GM23338 (cell line): Measurements from ENCODE around the gene KAZN. TPM values are rescaled to one million over a fixed set of nuclear protein-coding genes. Genes with fewer than 3 reads are reported as not detected.

Source experiments
- ATAC-seq: fragments of 200-7000 bp; cut with Tn5 transposase; 3 replicates; pipeline ENCODE4 v1.9.1; 2020
- DNase-seq: peaks from one replicate; pipeline ENCODE4 v3.0.0-alpha.2; 2015; ENCODE audit warnings: low spot score
- H2AFZ ChIP-seq: fragments of 200-600 bp; sonication (generic); 2 replicates; pipeline ENCODE4 v1.8.0; 2016; ENCODE audit warnings: antibody characterized with exemption, mild to moderate bottlenecking, moderate library complexity
- H3F3A ChIP-seq: fragments of 200-600 bp; sonication (generic); replicated peaks from 2 replicates; pipeline ENCODE4 v1.8.0; 2017; ENCODE audit warnings: antibody characterized with exemption, mixed run types, low read depth
- H3K27ac ChIP-seq: fragments of 200-600 bp; sonication (generic); 2 replicates; pipeline ENCODE4 v1.6.1; 2016; ENCODE audit warnings: low read depth
- H3K27me3 ChIP-seq: fragments of 200-600 bp; sonication (generic); 2 replicates; pipeline ENCODE4 v1.8.0; 2016; ENCODE audit warnings: mild to moderate bottlenecking, mixed run types, moderate library complexity; ENCODE audit not compliant: insufficient read depth
- H3K36me3 ChIP-seq: fragments of 200-600 bp; sonication (generic); 2 replicates; pipeline ENCODE4 v1.8.0; 2016; ENCODE audit warnings: mild to moderate bottlenecking; ENCODE audit not compliant: insufficient read depth
- H3K4me1 ChIP-seq: fragments of 200-600 bp; sonication (generic); 2 replicates; pipeline ENCODE4 v1.8.0; 2016; ENCODE audit warnings: mild to moderate bottlenecking, moderate library complexity; ENCODE audit not compliant: insufficient read depth
- H3K4me2 ChIP-seq: fragments of 200-600 bp; sonication (generic); 2 replicates; pipeline ENCODE4 v1.7.1; 2017; ENCODE audit warnings: mixed run types
- H3K4me3 ChIP-seq: fragments of 200-600 bp; sonication (generic); 2 replicates; pipeline ENCODE4 v1.6.1; 2016; ENCODE audit warnings: mixed run types
- H3K79me2 ChIP-seq: fragments of 200-600 bp; sonication (generic); replicated peaks from 2 replicates; pipeline ENCODE4 v1.8.0; 2017; ENCODE audit warnings: mild to moderate bottlenecking; ENCODE audit not compliant: insufficient read depth
- H3K9me2 ChIP-seq: fragments of 200-600 bp; sonication (generic); 2 replicates; pipeline ENCODE4 v1.8.0; 2017; ENCODE audit not compliant: insufficient read depth
- H4K20me1 ChIP-seq: fragments of 200-600 bp; sonication (generic); replicated peaks from 2 replicates; pipeline ENCODE4 v1.8.0; 2017; ENCODE audit warnings: mild to moderate bottlenecking; ENCODE audit not compliant: insufficient read depth
- H3K27ac Mint-ChIP-seq: 2 replicates; pipeline ENCODE4 v1.8.0; 2020; ENCODE audit warnings: inconsistent platforms, mild to moderate bottlenecking, moderate library complexity, mixed read lengths
- H3K27me3 Mint-ChIP-seq: 3 replicates; pipeline ENCODE4 v1.8.0; 2022; ENCODE audit warnings: low read depth, mild to moderate bottlenecking, moderate library complexity, mixed read lengths, inconsistent platforms; ENCODE audit not compliant: insufficient read depth, poor library complexity
- H3K36me3 Mint-ChIP-seq: 3 replicates; pipeline ENCODE4 v1.8.0; 2021; ENCODE audit warnings: low read depth, mild to moderate bottlenecking, inconsistent platforms, moderate library complexity, mixed read lengths
- H3K4me1 Mint-ChIP-seq: 3 replicates; pipeline ENCODE4 v1.8.0; 2020; ENCODE audit warnings: mild to moderate bottlenecking, inconsistent platforms, mixed read lengths
- H3K4me3 Mint-ChIP-seq: 3 replicates; pipeline ENCODE4 v1.8.0; 2021; ENCODE audit warnings: moderate library complexity, mild to moderate bottlenecking, inconsistent platforms, mixed read lengths
- H3K9me3 Mint-ChIP-seq: 3 replicates; pipeline ENCODE4 v1.8.0; 2020; ENCODE audit warnings: moderate library complexity, mild to moderate bottlenecking, inconsistent platforms, mixed read lengths
- CREB1 ChIP-seq: fragments of 250-450 bp; sonication (Bioruptor Pico); IDR thresholded peaks from 2 replicates; pipeline ENCODE4 v1.5.0; 2020; ENCODE audit warnings: low read depth, mild to moderate bottlenecking, moderate library complexity
- EZH2 ChIP-seq: fragments of 200-600 bp; sonication (generic); IDR thresholded peaks from one replicate; pipeline ENCODE4 v1.8.0; 2017; ENCODE audit warnings: antibody characterized with exemption, mild to moderate bottlenecking, low read depth; ENCODE audit not compliant: unreplicated experiment
- EZH2phosphoT487 ChIP-seq: fragments of 200-600 bp; sonication (generic); IDR thresholded peaks from one replicate; pipeline ENCODE4 v1.8.1; 2018; ENCODE audit warnings: antibody characterized with exemption; ENCODE audit not compliant: unreplicated experiment
- JUNB ChIP-seq: IDR thresholded peaks from one replicate; pipeline ENCODE4 v1.6.1; 2016; ENCODE audit warnings: antibody characterized with exemption; ENCODE audit not compliant: unreplicated experiment
- NANOG ChIP-seq: IDR thresholded peaks from 2 replicates; pipeline ENCODE4 v1.6.1; 2016; ENCODE audit warnings: antibody characterized with exemption, borderline replicate concordance
- POLR2AphosphoS5 ChIP-seq: IDR thresholded peaks from 2 replicates; pipeline ENCODE4 v1.6.1; 2016; ENCODE audit warnings: antibody characterized with exemption, low read depth
- STAT1 ChIP-seq: IDR thresholded peaks from one replicate; pipeline ENCODE4 v1.6.1; 2016; ENCODE audit warnings: antibody characterized with exemption; ENCODE audit not compliant: unreplicated experiment
- ZNF114 ChIP-seq: fragments of 250-450 bp; sonication (Bioruptor Pico); IDR thresholded peaks from 2 replicates; pipeline ENCODE4 v1.5.0; 2020; ENCODE audit warnings: mild to moderate bottlenecking, moderate library complexity
- ZNF331 ChIP-seq: fragments of 250-450 bp; sonication (Bioruptor Pico); IDR thresholded peaks from 2 replicates; pipeline ENCODE4 v1.5.0; 2020; ENCODE audit warnings: low read depth, mild to moderate bottlenecking, moderate library complexity
- polyA plus RNA-seq: library from polyadenylated mRNA; unstranded; fragments of >200 nt; fragmentation: Nextera tagmentation; extraction: Ambion mirVana; gene quantifications from 2 replicates; pipeline ENCODE4 v1.2.1, GENCODE V29; 2016
- total RNA-seq: library from RNA; depleted of rRNA; stranded (reverse); fragments of >200 nt; shearing (Covaris generic); gene quantifications from 2 replicates; pipeline ENCODE4 v1.2.3, GENCODE V29; 2014
- TF ChIP-seq, protein P1 (sequence below): IDR thresholded peaks from 2 replicates; pipeline ENCODE4 v1.6.1; 2016; ENCODE audit warnings: antibody characterized with exemption
- TF ChIP-seq, protein P2 (sequence below): fragments of 250-450 bp; sonication (Bioruptor Pico); IDR thresholded peaks from 2 replicates; pipeline ENCODE4 v1.5.0; 2020; ENCODE audit warnings: mild to moderate bottlenecking, moderate library complexity
- TF ChIP-seq, protein P3 (sequence below): IDR thresholded peaks from one replicate; pipeline ENCODE4 v1.6.1; 2018; ENCODE audit warnings: antibody characterized with exemption; ENCODE audit not compliant: unreplicated experiment
- TF ChIP-seq, protein P4 (sequence below), 2 experiments: fragments of 200-600 bp in 1 of 2; sonication (generic) in 1 of 2; conservative IDR thresholded peaks; 2 replicates each; pipeline versions ENCODE4 v1.5.1 to v1.6.1; 2016 to 2017; ENCODE audit warnings: antibody characterized with exemption in 2 of 2, low read depth in 2 of 2, mild to moderate bottlenecking in 2 of 2, moderate library complexity in 1 of 2

Gene KAZN
- total and polyA plus RNA-seq, 2 experiments from 2014 or later: 9.9 to 15.0 TPM

DNA sequence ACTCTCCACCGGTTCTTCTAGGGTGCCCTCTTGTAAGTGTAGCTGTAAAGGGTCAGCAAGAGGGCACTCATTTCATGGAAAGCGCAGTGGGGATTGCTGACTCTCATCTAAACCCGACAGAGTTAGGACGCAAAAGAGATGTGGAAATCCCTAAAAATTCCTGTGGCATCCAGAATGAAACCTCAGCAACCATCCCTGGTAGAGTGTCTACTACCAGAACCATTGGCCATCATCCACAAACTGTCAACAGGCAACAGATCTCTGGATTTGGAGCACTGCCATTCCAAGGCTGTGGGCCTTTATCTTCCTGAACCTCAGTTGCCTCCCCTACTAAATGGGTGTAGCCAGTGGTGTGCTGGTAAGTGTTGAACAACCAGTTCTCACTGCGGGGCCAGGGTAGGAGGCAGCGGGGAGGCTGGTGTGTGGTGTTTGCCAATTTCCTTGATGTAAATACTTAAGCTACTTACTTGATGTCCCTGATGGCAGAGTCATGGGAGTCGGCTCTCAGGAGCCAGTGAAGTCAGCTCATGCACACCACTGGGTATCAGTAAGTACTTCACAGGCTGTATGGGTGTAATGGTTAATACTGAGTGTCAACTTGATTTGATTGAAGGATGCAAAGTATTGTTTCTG, 195.8 kb downstream of the KAZN start:
- H3K27ac Mint-ChIP-seq: no peak overlapping the region
- H3K27me3 ChIP-seq: no peaks in the 10 kb centered on the region
- H3K4me1 ChIP-seq: no peaks in the 10 kb centered on the region
- H3K27ac ChIP-seq: no peak overlapping the region
- H3K4me3 ChIP-seq: no peak overlapping the region
- H4K20me1 ChIP-seq: no peaks in the 10 kb centered on the region
- H3K9me2 ChIP-seq: no peaks in the 10 kb centered on the region
- H3F3A ChIP-seq: no peaks in the 10 kb centered on the region
- no peaks in the 10 kb centered on the region; the same call in 2 of the 3 replicates for H3K9me3 Mint-ChIP-seq
- no peaks in the 10 kb centered on the region for H3K79me2 ChIP-seq
- TF ChIP-seq ZNF331 (CRISPR knock-in tag) (no peak), EZH2phosphoT487 (no peak), POLR2AphosphoS5 (no peak), ZNF114 (CRISPR knock-in tag) (no peak), CREB1 (CRISPR knock-in tag) (no peak), EZH2 (no peak), STAT1 (no peak), NANOG (no peak), JUNB (no peak)
- TF ChIP-seq, protein P1, sequence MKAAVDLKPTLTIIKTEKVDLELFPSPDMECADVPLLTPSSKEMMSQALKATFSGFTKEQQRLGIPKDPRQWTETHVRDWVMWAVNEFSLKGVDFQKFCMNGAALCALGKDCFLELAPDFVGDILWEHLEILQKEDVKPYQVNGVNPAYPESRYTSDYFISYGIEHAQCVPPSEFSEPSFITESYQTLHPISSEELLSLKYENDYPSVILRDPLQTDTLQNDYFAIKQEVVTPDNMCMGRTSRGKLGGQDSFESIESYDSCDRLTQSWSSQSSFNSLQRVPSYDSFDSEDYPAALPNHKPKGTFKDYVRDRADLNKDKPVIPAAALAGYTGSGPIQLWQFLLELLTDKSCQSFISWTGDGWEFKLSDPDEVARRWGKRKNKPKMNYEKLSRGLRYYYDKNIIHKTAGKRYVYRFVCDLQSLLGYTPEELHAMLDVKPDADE: no peak
- TF ChIP-seq, protein P2, sequence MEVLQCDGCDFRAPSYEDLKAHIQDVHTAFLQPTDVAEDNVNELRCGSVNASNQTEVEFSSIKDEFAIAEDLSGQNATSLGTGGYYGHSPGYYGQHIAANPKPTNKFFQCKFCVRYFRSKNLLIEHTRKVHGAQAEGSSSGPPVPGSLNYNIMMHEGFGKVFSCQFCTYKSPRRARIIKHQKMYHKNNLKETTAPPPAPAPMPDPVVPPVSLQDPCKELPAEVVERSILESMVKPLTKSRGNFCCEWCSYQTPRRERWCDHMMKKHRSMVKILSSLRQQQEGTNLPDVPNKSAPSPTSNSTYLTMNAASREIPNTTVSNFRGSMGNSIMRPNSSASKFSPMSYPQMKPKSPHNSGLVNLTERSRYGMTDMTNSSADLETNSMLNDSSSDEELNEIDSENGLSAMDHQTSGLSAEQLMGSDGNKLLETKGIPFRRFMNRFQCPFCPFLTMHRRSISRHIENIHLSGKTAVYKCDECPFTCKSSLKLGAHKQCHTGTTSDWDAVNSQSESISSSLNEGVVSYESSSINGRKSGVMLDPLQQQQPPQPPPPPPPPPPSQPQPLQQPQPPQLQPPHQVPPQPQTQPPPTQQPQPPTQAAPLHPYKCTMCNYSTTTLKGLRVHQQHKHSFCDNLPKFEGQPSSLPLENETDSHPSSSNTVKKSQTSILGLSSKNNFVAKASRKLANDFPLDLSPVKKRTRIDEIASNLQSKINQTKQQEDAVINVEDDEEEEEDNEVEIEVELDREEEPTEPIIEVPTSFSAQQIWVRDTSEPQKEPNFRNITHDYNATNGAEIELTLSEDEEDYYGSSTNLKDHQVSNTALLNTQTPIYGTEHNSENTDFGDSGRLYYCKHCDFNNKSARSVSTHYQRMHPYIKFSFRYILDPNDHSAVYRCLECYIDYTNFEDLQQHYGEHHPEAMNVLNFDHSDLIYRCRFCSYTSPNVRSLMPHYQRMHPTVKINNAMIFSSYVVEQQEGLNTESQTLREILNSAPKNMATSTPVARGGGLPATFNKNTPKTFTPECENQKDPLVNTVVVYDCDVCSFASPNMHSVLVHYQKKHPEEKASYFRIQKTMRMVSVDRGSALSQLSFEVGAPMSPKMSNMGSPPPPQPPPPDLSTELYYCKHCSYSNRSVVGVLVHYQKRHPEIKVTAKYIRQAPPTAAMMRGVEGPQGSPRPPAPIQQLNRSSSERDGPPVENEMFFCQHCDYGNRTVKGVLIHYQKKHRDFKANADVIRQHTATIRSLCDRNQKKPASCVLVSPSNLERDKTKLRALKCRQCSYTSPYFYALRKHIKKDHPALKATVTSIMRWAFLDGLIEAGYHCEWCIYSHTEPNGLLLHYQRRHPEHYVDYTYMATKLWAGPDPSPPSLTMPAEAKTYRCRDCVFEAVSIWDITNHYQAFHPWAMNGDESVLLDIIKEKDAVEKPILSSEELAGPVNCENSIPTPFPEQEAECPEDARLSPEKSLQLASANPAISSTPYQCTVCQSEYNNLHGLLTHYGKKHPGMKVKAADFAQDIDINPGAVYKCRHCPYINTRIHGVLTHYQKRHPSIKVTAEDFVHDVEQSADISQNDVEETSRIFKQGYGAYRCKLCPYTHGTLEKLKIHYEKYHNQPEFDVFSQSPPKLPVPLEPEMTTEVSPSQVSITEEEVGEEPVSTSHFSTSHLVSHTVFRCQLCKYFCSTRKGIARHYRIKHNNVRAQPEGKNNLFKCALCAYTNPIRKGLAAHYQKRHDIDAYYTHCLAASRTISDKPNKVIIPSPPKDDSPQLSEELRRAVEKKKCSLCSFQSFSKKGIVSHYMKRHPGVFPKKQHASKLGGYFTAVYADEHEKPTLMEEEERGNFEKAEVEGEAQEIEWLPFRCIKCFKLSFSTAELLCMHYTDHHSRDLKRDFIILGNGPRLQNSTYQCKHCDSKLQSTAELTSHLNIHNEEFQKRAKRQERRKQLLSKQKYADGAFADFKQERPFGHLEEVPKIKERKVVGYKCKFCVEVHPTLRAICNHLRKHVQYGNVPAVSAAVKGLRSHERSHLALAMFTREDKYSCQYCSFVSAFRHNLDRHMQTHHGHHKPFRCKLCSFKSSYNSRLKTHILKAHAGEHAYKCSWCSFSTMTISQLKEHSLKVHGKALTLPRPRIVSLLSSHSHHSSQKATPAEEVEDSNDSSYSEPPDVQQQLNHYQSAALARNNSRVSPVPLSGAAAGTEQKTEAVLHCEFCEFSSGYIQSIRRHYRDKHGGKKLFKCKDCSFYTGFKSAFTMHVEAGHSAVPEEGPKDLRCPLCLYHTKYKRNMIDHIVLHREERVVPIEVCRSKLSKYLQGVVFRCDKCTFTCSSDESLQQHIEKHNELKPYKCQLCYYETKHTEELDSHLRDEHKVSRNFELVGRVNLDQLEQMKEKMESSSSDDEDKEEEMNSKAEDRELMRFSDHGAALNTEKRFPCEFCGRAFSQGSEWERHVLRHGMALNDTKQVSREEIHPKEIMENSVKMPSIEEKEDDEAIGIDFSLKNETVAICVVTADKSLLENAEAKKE (CRISPR knock-in tag): no peak
- TF ChIP-seq, protein P3, sequence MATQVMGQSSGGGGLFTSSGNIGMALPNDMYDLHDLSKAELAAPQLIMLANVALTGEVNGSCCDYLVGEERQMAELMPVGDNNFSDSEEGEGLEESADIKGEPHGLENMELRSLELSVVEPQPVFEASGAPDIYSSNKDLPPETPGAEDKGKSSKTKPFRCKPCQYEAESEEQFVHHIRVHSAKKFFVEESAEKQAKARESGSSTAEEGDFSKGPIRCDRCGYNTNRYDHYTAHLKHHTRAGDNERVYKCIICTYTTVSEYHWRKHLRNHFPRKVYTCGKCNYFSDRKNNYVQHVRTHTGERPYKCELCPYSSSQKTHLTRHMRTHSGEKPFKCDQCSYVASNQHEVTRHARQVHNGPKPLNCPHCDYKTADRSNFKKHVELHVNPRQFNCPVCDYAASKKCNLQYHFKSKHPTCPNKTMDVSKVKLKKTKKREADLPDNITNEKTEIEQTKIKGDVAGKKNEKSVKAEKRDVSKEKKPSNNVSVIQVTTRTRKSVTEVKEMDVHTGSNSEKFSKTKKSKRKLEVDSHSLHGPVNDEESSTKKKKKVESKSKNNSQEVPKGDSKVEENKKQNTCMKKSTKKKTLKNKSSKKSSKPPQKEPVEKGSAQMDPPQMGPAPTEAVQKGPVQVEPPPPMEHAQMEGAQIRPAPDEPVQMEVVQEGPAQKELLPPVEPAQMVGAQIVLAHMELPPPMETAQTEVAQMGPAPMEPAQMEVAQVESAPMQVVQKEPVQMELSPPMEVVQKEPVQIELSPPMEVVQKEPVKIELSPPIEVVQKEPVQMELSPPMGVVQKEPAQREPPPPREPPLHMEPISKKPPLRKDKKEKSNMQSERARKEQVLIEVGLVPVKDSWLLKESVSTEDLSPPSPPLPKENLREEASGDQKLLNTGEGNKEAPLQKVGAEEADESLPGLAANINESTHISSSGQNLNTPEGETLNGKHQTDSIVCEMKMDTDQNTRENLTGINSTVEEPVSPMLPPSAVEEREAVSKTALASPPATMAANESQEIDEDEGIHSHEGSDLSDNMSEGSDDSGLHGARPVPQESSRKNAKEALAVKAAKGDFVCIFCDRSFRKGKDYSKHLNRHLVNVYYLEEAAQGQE: no peak
- TF ChIP-seq, protein P4, sequence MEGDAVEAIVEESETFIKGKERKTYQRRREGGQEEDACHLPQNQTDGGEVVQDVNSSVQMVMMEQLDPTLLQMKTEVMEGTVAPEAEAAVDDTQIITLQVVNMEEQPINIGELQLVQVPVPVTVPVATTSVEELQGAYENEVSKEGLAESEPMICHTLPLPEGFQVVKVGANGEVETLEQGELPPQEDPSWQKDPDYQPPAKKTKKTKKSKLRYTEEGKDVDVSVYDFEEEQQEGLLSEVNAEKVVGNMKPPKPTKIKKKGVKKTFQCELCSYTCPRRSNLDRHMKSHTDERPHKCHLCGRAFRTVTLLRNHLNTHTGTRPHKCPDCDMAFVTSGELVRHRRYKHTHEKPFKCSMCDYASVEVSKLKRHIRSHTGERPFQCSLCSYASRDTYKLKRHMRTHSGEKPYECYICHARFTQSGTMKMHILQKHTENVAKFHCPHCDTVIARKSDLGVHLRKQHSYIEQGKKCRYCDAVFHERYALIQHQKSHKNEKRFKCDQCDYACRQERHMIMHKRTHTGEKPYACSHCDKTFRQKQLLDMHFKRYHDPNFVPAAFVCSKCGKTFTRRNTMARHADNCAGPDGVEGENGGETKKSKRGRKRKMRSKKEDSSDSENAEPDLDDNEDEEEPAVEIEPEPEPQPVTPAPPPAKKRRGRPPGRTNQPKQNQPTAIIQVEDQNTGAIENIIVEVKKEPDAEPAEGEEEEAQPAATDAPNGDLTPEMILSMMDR (conservative IDR thresholded peaks at IDR 0.05; ENCODE audit: low read depth in 2 of 2): no peak
- H3K4me3 Mint-ChIP-seq: no peak overlapping the region
- H3K36me3 ChIP-seq: no peaks in the 10 kb centered on the region
- no peak for DNase-seq
- H3K4me2 ChIP-seq: no peak overlapping the region
- ATAC-seq: no peak
- peaks cover 15% of the 10 kb centered on the region for H3K27me3 Mint-ChIP-seq
- no peaks in the 10 kb centered on the region; the same call in 2 of the 3 replicates for H3K36me3 Mint-ChIP-seq
- H3K4me1 Mint-ChIP-seq: peaks cover 5% of the 10 kb centered on the region; the same call in 2 of the 3 replicates
- H2AFZ ChIP-seq: no peak overlapping the region
